IPS-15b (cell line): ENCODE measurements around the gene ABLIM1.
"Not testable (repeated sequence)": the region's sequence is repeated elsewhere in the genome, so short reads cannot be mapped to it uniquely, and the experiment has no call there.

Experiments
- H3K27me3 ChIP-seq: one replicate; pipeline ENCODE4 v1.6.1; 2013; ENCODE audit warnings: low read length; ENCODE audit not compliant: control insufficient read depth, insufficient read depth
- H3K36me3 ChIP-seq: one replicate; pipeline ENCODE4 v1.6.1; 2013; ENCODE audit warnings: low read length; ENCODE audit not compliant: control insufficient read depth, insufficient read depth
- H3K4me1 ChIP-seq: one replicate; pipeline ENCODE4 v1.6.1; 2013; ENCODE audit warnings: mild to moderate bottlenecking, low read length; ENCODE audit not compliant: control insufficient read depth, insufficient read depth
- H3K4me3 ChIP-seq: one replicate; pipeline ENCODE4 v1.5.1; 2013; ENCODE audit warnings: low read depth, low read length
- H3K9ac ChIP-seq: one replicate; pipeline ENCODE4 v1.6.1; 2013; ENCODE audit warnings: low read depth, mild to moderate bottlenecking, low read length
- H3K9me3 ChIP-seq: one replicate; pipeline ENCODE4 v1.6.1; 2013; ENCODE audit warnings: mild to moderate bottlenecking, low read length; ENCODE audit not compliant: control insufficient read depth, insufficient read depth

The ABLIM1 gene

DNA sequence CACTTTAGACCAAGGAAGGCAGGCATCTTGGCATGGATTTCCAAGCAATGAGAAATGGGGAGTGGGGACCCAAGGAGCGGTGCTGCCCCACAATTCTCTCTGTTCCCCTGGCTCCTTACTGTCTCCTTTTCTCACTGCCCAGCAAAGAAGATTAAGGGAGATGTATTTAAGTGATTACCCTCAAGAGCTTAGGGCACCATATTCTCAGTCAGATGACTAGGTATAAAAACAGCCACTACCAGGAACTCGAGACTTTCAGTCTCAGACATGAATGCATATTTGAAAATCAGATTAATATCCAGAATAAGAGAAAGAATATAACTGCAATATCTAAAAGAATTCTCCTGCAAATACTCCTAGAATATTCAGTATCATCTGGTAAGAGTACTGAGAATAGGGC, at the start of gene ABLIM1:
Gene ABLIM1 (minus strand): TSS at position 101 of the 400 bp plus-strand sequence. CDS start 75 bp downstream, at position 26.
- H3K27me3 ChIP-seq = no peaks in the 10 kb centered on the region
- no peaks in the 10 kb centered on the region for H3K36me3 ChIP-seq
- H3K4me1 ChIP-seq = no peaks in the 10 kb centered on the region
- H3K4me3 ChIP-seq = no peak within 1 kb of the TSS
- H3K9me3 ChIP-seq = no peaks in the 10 kb centered on the region
- no peak within 1 kb of the TSS for H3K9ac ChIP-seq

DNA sequence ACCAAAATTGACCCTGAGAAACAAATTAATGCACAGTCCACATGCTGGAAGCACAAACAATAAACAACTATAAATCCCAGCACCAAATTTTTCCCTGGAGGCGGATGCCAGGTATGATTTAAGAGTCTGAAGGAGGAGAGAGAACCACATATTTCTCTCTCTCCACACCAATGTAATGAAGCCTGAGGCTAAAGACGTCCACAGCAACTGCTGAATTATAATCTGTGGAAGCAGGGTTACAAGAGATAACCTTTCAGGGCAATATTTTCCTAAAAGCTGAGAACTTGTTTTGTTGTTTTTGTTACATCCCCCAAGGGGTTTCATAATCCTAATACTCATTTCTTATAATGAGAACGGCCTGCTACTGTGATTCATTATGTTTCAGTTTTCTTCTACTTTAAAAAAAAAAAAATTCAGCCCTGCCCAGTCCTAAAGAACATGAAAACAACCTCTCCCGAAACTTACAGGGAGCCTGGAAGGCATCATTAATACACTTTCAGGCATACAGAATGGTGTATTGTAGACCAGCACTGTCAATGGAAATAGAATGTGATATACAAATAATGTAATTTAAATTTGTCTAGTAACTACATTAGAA, 48.5 kb upstream of the ABLIM1 start:
- no peaks in the 10 kb centered on the region for H3K27me3 ChIP-seq
- H3K4me3 ChIP-seq = no peak overlapping the region
- H3K9me3 ChIP-seq = no peaks in the 10 kb centered on the region
- H3K9ac ChIP-seq = no peak overlapping the region
- no peaks in the 10 kb centered on the region for H3K36me3 ChIP-seq
- H3K4me1 ChIP-seq = peaks cover 5% of the 10 kb centered on the region

DNA sequence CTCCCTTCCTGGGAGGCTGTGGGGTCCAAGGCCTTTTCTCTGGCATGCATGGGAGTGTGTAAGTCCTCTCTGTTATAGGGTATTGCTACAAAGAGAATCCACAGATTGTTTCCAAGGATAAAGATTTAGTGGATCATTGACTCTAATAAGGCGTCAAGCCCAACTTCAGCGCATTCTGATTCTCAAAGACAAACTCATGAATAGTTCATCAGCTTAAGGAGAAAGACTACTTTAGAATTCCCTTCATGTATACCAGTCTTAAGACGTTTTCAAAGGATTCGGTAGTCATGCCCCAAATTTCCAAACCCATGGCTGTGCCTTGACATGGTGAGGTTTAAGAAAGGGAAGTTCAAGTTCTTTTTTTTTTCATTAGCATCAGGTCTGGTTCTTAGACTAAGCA, 46.6 kb upstream of the ABLIM1 start:
- H3K36me3 ChIP-seq = no peaks in the 10 kb centered on the region

GRCh38 chr10:114703377-114704107, 45.5 kb upstream of the ABLIM1 start:
- Histone ChIP-seq H3K9ac (no peak overlapping the region), H3K4me1 (no peaks in the 10 kb centered on the region), H3K36me3 (no peaks in the 10 kb centered on the region), H3K9me3 (no peaks in the 10 kb centered on the region), H3K27me3 (no peaks in the 10 kb centered on the region), H3K4me3 (no peak overlapping the region)

More for the DNA sequence above, 46.6 kb upstream of the ABLIM1 start:
- H3K27me3 ChIP-seq = no peaks in the 10 kb centered on the region
- no peak overlapping the region for H3K9ac ChIP-seq
- H3K4me1 ChIP-seq = peaks cover 5% of the 10 kb centered on the region
- H3K9me3 ChIP-seq = no peaks in the 10 kb centered on the region
- H3K4me3 ChIP-seq = no peak overlapping the region

DNA sequence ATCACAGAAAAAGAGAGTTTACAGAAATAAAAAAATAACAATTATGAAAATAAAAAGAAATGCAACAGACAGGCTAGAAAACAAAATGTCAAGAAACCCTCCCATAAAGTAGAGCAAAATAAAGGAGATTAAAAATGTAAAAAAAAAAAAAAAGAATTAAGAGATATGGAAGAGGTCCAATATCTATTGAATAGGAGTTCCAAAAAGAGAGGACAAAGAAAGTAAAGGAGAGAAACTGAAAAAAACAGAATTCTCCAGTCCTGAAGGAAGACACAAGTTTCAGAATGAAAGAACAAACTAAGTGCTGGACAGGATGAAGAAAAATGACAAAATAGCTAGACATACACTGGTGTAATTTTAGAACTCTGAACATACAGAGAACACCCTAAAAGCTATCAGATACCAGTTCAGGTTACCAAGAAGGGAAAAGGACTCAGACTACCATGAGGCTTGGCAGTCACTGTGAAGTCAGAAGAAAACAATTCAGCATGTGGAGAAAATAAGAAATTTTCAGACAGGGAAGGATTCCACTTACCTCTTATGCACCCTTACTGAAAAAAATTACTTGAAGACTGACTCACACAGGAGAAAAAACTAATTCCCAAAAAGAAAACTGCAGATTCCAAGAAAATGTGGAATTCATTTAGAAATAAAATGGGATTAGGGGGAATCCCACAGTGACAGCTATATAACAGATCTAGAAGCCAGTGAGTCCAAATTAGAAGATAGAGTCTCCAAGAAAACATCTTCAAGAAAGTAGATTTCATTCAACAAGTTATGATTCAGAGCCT, 40.4 kb upstream of the ABLIM1 start:
- Histone ChIP-seq H3K4me1 (no peaks in the 10 kb centered on the region), H3K36me3 (no peaks in the 10 kb centered on the region), H3K9me3 (no peaks in the 10 kb centered on the region), H3K4me3 (no peak overlapping the region), H3K9ac (no peak overlapping the region), H3K27me3 (no peaks in the 10 kb centered on the region)

DNA sequence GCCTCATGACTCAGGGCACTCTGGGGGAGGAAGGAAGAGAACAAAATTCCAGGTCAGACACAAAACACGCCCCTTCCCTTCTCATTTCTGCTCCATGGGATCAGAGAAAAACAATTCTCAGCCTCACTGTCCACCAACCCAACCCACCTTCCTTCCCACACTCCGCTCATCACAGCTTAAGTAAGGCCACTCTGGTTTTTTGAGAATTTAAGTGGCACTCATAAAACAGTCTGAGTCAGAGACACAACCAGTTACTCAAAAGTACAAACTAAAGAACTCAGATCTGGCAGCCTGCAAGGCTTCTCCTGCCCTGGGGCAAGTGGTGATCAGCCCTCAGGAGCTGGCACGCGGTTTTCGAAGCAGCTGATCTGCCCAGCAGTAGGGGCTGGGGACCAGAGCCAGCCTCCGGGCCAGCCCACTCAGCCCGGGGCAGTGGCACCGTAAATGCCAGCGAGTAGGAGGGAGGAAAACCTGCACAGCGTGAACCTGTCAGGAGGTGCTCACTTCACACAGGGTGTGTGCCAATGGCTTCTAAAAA, 39.1 kb upstream of the ABLIM1 start:
- no peaks in the 10 kb centered on the region for H3K9me3 ChIP-seq

GRCh38 chr10:114696301-114696700, 38.2 kb upstream of the ABLIM1 start:
- H3K4me1 ChIP-seq, H3K9me3 ChIP-seq, H3K9ac ChIP-seq, H3K4me3 ChIP-seq, H3K36me3 ChIP-seq, H3K27me3 ChIP-seq: not testable (repeated sequence)

More for the DNA sequence above, 39.1 kb upstream of the ABLIM1 start:
- Histone ChIP-seq H3K4me3 (no peak overlapping the region), H3K27me3 (no peaks in the 10 kb centered on the region), H3K9ac (no peak overlapping the region), H3K36me3 (no peaks in the 10 kb centered on the region), H3K4me1 (no peaks in the 10 kb centered on the region)

- no peaks in the 10 kb centered on the region for H3K36me3 ChIP-seq
- no peaks in the 10 kb centered on the region for H3K9me3 ChIP-seq
- H3K9ac ChIP-seq = no peak overlapping the region
- no peaks in the 10 kb centered on the region for H3K27me3 ChIP-seq
- H3K4me1 ChIP-seq = no peaks in the 10 kb centered on the region
- H3K4me3 ChIP-seq = no peak overlapping the region
These were observed 36.7 kb upstream of the ABLIM1 start for GRCh38 chr10:114694752-114695151.

GRCh38 chr10:114694062-114694461, 36.0 kb upstream of the ABLIM1 start:
- Histone ChIP-seq H3K27me3 (no peaks in the 10 kb centered on the region), H3K36me3 (no peaks in the 10 kb centered on the region), H3K4me3 (no peak overlapping the region), H3K9me3 (no peaks in the 10 kb centered on the region), H3K9ac (no peak overlapping the region), H3K4me1 (no peaks in the 10 kb centered on the region)

DNA sequence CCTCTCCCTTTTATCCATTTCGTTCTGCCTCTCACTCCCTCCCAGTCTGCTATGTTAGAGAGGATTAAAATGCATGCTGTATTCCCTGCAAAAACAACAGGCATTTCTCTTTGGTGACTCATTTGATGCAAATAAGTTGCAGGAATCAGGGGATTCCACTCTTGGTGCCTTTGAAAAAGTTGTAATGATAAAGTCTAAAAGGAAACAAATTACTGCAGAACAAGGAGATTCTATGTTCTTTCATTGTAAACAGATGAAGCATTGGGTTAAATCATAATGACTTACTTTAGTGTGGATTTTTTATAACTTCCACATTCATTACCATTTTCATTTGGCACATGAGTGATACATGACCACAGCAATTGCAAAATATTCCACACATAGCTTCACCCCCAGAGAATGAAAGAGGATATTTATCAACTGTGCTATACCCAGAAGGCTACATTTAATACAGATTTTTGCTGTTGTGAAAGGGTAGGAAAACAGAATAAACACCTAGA, 33.4 kb upstream of the ABLIM1 start:
- Histone ChIP-seq H3K9ac (no peak overlapping the region), H3K27me3 (no peaks in the 10 kb centered on the region), H3K4me3 (no peak overlapping the region), H3K4me1 (no peaks in the 10 kb centered on the region), H3K9me3 (no peaks in the 10 kb centered on the region), H3K36me3 (no peaks in the 10 kb centered on the region)

- Histone ChIP-seq H3K9me3 (no peaks in the 10 kb centered on the region), H3K36me3 (no peaks in the 10 kb centered on the region), H3K4me1 (peaks cover 2% of the 10 kb centered on the region), H3K27me3 (no peaks in the 10 kb centered on the region), H3K9ac (no peak overlapping the region), H3K4me3 (no peak overlapping the region)
These were observed 30.7 kb upstream of the ABLIM1 start for GRCh38 chr10:114688786-114689185.
